GM12872 (cell line): Measurements from ENCODE around the gene TRMT1.
A peak's percentile ranks its signal among the peaks of the same experiment; 100 is the strongest.

Source experiments
- CTCF ChIP-seq: IDR thresholded peaks from 3 replicates; pipeline ENCODE4 v1.5.1; 2011; ENCODE audit warnings: low read depth, mild to moderate bottlenecking, low read length, moderate library complexity; ENCODE audit not compliant: insufficient read depth

The TRMT1 gene

GRCh38 chr19:13094771-13095392, 21.7 kb downstream of the TRMT1 start:
- no peak for TF ChIP-seq CTCF

GRCh38 chr19:13094106-13094504, 22.4 kb downstream of the TRMT1 start:
- TF ChIP-seq CTCF = no peak

- TF ChIP-seq CTCF = peak; percentile 94
These were observed 23.0 kb downstream of the TRMT1 start for GRCh38 chr19:13093407-13094105.

GRCh38 chr19:13092606-13093235, 23.8 kb downstream of the TRMT1 start:
- no peak for TF ChIP-seq CTCF

GRCh38 chr19:13092158-13092543, 24.4 kb downstream of the TRMT1 start:
- no peak for TF ChIP-seq CTCF

- no peak for TF ChIP-seq CTCF
These were observed 25.0 kb downstream of the TRMT1 start for GRCh38 chr19:13091400-13092157.

- TF ChIP-seq CTCF = no peak
These were observed 25.9 kb downstream of the TRMT1 start for GRCh38 chr19:13090511-13091231.
